Prostate gland (tissue), 2 donors: ENCODE measurements around the gene HAUS3.

Experiments used
- POLR2A ChIP-seq: fragments of 450-650 bp; IDR thresholded peaks from one replicate; pipeline ENCODE4 v1.6.1; 2016; ENCODE audit warnings: antibody characterized with exemption, mild to moderate bottlenecking
- POLR2AphosphoS5 ChIP-seq: sonication (generic); formaldehyde crosslinking; IDR thresholded peaks from one replicate; pipeline ENCODE4 v1.6.1; 2017; ENCODE audit warnings: antibody characterized with exemption
- TF ChIP-seq, protein P1 (sequence below), 4 experiments: fragments of 200-600 bp in 2 of 4; fragments of 450-650 bp in 2 of 4; sonication (generic) in 2 of 4; IDR thresholded peaks; 1 replicate in 3 of 4; 2 replicates in 1 of 4; pipeline ENCODE4 v1.5.1; 2016 to 2019; ENCODE audit warnings: antibody characterized with exemption in 4 of 4, mild to moderate bottlenecking in 2 of 4, moderate library complexity in 2 of 4

DNA sequence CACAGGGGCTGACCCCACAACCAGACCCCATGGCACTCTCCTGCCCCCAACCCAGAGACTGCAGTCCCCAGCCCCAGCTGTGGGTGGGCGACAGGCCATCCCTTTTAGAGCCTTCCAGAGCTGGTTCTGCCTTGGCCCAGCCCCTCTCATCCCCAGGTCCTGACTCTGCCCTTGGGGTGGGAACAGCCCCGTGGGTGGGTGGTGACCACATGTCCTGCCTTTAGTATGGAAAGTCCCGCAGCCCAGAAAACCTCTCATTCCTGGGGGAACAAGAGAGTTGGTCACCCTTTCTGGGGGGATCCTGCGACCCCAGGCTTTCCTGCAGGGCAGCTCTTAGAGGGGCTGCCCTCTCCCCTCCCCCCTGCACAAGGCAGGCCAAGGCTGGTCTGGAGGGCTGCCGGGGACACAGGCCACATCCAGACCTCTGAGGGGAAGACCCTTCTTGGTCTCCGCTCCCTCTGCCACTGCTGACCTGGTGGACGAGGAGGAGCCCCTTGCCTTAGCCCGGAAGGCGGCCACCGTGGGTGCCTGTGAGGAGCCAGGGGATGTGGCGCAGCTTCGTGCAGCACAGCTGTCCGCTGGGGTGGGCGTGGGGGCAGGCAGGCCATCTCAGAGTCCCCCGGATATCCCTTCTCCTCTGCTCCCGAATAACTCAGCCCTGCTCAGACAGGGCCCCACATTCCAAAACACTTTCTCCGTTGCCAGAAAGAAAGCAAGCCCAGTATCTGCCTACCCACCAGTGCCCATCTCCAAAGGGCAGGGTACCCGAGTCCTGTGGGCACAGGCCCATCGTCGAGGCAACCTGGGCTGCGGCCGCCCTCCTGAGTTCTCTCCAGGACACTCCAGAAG lies 26.7 kb upstream of the HAUS3 start:
- TF ChIP-seq POLR2A (no peak), POLR2AphosphoS5 (no peak)
- TF ChIP-seq, protein P1, sequence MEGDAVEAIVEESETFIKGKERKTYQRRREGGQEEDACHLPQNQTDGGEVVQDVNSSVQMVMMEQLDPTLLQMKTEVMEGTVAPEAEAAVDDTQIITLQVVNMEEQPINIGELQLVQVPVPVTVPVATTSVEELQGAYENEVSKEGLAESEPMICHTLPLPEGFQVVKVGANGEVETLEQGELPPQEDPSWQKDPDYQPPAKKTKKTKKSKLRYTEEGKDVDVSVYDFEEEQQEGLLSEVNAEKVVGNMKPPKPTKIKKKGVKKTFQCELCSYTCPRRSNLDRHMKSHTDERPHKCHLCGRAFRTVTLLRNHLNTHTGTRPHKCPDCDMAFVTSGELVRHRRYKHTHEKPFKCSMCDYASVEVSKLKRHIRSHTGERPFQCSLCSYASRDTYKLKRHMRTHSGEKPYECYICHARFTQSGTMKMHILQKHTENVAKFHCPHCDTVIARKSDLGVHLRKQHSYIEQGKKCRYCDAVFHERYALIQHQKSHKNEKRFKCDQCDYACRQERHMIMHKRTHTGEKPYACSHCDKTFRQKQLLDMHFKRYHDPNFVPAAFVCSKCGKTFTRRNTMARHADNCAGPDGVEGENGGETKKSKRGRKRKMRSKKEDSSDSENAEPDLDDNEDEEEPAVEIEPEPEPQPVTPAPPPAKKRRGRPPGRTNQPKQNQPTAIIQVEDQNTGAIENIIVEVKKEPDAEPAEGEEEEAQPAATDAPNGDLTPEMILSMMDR (IDR thresholded peaks at IDR 0.05), result no peak
